ENCODE data around the gene CCDC190. TPM values are rescaled to one million over a fixed set of nuclear protein-coding genes. Genes with fewer than 3 reads are reported as not detected.

CCDC190 gene
- total and polyA plus RNA-seq, 2 experiments from 2014 or later = not detected

- Histone ChIP-seq H3K4me1 (ENCODE audit: low read depth) (no peaks in the 10 kb centered on the region), H3K4me3 (no peak overlapping the region), H3K27ac (no peak overlapping the region), H3K36me3 (no peaks in the 10 kb centered on the region), H3K27me3 (no peaks in the 10 kb centered on the region), H3K9me3 (ENCODE audit: low read depth) (no peaks in the 10 kb centered on the region)
- no peak for TF ChIP-seq CTCF (IDR thresholded peaks at IDR 0.05; ENCODE audit: low read depth, low read length)
- no peak for DNase-seq (ENCODE audit: low read depth in 1 of 2, low spot score in 1 of 2)
Measured at GRCh38 chr1:162855461-162856150, 5.4 kb downstream of the CCDC190 start.

GRCh38 chr1:162854245-162854882 is 6.6 kb downstream of the CCDC190 start:
- Histone ChIP-seq H3K4me3 (no peak overlapping the region), H3K27ac (no peak overlapping the region), H3K36me3 (no peaks in the 10 kb centered on the region), H3K4me1 (ENCODE audit: low read depth) (no peaks in the 10 kb centered on the region), H3K9me3 (ENCODE audit: low read depth) (no peaks in the 10 kb centered on the region), H3K27me3 (no peaks in the 10 kb centered on the region)
- DNase-seq (ENCODE audit: low read depth in 1 of 2, low spot score in 1 of 2) = peak; percentile 71 to 84
- TF ChIP-seq CTCF (IDR thresholded peaks at IDR 0.05; ENCODE audit: low read depth, low read length) = peak; percentile 84

- Histone ChIP-seq H3K4me3 (no peak overlapping the region), H3K27me3 (no peaks in the 10 kb centered on the region), H3K4me1 (ENCODE audit: low read depth) (no peaks in the 10 kb centered on the region), H3K9me3 (ENCODE audit: low read depth) (no peaks in the 10 kb centered on the region), H3K36me3 (no peaks in the 10 kb centered on the region), H3K27ac (no peak overlapping the region)
- no peak for DNase-seq (ENCODE audit: low read depth in 1 of 2, low spot score in 1 of 2)
- no peak for TF ChIP-seq CTCF (IDR thresholded peaks at IDR 0.05; ENCODE audit: low read depth, low read length)
Measured at GRCh38 chr1:162851341-162851740, 9.6 kb downstream of the CCDC190 start.

- DNase-seq (ENCODE audit: low read depth in 1 of 2, low spot score in 1 of 2) = no peak
Measured at GRCh38 chr1:162849711-162850110, 11.3 kb downstream of the CCDC190 start.

GRCh38 chr1:162847839-162848453 is 13.0 kb downstream of the CCDC190 start:
- Histone ChIP-seq H3K27me3 (no peaks in the 10 kb centered on the region), H3K9me3 (ENCODE audit: low read depth) (no peaks in the 10 kb centered on the region), H3K36me3 (no peaks in the 10 kb centered on the region), H3K4me1 (ENCODE audit: low read depth) (no peaks in the 10 kb centered on the region), H3K27ac (no peak overlapping the region), H3K4me3 (no peak overlapping the region)
- TF ChIP-seq CTCF (IDR thresholded peaks at IDR 0.05; ENCODE audit: low read depth, low read length) = peak; percentile 90
- DNase-seq (ENCODE audit: low read depth in 1 of 2, low spot score in 1 of 2) = peak; percentile 83 to 88

More at GRCh38 chr1:162849711-162850110, 11.3 kb downstream of the CCDC190 start:
- H3K27me3 ChIP-seq = no peaks in the 10 kb centered on the region
- no peak for TF ChIP-seq CTCF (IDR thresholded peaks at IDR 0.05; ENCODE audit: low read depth, low read length)
- H3K9me3 ChIP-seq (ENCODE audit: low read depth) = no peaks in the 10 kb centered on the region
- no peak overlapping the region for H3K27ac ChIP-seq
- no peak overlapping the region for H3K4me3 ChIP-seq
- H3K4me1 ChIP-seq (ENCODE audit: low read depth) = no peaks in the 10 kb centered on the region
- H3K36me3 ChIP-seq = no peaks in the 10 kb centered on the region

Data from cardiac muscle cell (in vitro differentiated cells and primary cell).